RWPE1 (cell line): Measurements from ENCODE around the gene PHLDB3.
"Not testable (repeated sequence)": the region's sequence is repeated elsewhere in the genome, so short reads cannot be mapped to it uniquely, and the experiment has no call there.

ENCODE experiments used
- CTCF ChIA-PET: fragments of 350-600 bp; sonication (Branson Sonifier 250); formaldehyde crosslinking; extraction: SDS; loops from one replicate; lab custom pipeline; 2021; lab: Yijun Ruan, JAX
- POLR2A ChIA-PET: fragments of 400-600 bp; formaldehyde crosslinking; extraction: SDS; loops from one replicate; lab custom pipeline; 2020; ENCODE audit warnings: antibody characterized with exemption; ENCODE audit not compliant: low non-redundant PET; lab: Yijun Ruan, JAX
- DNase-seq: peaks from one replicate; pipeline ENCODE4 v3.0.0; 2012; ENCODE audit warnings: low spot score
- H3K27ac ChIP-seq: fragments of 450-650 bp; 2 replicates; pipeline ENCODE4 v1.5.1; 2017
- TF ChIP-seq, protein P1 (sequence below): fragments of 450-650 bp; conservative IDR thresholded peaks from 2 replicates; pipeline ENCODE4 v1.5.1; 2017; ENCODE audit warnings: low read depth, mild to moderate bottlenecking

PHLDB3 gene

DNA sequence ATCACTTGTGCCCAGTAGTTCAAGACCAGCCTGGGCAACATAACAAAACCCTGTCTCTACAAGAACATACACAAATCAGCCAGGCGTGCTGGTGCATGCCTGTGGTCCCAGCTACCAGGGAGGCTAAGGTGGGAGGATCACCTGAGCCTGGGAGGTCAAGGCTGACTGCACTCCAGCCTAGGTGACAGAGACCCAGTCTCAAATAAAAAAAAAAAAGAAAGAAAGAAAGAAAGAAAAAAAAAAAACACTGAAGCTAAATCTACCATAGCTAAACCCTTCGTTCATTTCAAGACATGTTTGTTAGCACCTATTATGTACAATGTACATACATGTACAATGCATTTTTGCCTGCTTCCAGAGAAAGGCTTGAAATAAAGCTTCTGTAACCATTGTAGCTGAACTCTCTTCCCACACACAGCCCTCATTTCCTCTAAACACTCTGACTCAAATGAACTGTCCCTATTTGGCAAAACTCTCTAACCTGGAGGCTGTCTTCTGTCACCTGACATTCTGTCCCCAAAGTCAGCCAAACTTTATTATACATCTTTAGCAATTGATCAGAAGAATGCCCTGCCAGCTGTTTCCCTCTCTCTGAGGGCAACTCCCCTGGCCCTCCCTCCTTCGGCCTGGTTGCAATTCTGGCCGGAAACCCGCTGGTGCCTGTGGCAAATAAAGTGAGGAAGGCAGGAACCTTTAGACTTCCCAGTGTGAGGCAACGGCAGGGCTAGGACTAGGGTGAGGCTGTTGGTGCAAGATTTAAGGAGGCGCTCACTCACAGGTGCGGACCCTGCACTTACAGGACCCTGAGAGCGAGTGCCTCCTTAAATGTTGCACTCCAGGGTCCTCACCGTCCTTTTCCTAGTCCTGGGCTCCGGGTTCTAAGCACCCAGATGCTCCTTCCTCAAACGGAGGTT lies 20.6 kb upstream of the PHLDB3 start:
- peak overlapping the region; percentile 94 for H3K27ac ChIP-seq
- DNase-seq = peak; percentile 79
- CTCF ChIA-PET = interaction anchor here (0.6 to 1.3 kb wide), 3 partner anchors 21 to 285 kb away, joined by 3 to 6 read pairs (median 6); no protein-coding TSS in a partner anchor
- POLR2A ChIA-PET = interaction anchor here (0.6 to 0.7 kb wide), 4 partner anchors 21 to 1275 kb away, joined by 3 to 4 read pairs (median 3); no protein-coding TSS in a partner anchor
- TF ChIP-seq, protein P1, sequence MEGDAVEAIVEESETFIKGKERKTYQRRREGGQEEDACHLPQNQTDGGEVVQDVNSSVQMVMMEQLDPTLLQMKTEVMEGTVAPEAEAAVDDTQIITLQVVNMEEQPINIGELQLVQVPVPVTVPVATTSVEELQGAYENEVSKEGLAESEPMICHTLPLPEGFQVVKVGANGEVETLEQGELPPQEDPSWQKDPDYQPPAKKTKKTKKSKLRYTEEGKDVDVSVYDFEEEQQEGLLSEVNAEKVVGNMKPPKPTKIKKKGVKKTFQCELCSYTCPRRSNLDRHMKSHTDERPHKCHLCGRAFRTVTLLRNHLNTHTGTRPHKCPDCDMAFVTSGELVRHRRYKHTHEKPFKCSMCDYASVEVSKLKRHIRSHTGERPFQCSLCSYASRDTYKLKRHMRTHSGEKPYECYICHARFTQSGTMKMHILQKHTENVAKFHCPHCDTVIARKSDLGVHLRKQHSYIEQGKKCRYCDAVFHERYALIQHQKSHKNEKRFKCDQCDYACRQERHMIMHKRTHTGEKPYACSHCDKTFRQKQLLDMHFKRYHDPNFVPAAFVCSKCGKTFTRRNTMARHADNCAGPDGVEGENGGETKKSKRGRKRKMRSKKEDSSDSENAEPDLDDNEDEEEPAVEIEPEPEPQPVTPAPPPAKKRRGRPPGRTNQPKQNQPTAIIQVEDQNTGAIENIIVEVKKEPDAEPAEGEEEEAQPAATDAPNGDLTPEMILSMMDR = no peak

DNA sequence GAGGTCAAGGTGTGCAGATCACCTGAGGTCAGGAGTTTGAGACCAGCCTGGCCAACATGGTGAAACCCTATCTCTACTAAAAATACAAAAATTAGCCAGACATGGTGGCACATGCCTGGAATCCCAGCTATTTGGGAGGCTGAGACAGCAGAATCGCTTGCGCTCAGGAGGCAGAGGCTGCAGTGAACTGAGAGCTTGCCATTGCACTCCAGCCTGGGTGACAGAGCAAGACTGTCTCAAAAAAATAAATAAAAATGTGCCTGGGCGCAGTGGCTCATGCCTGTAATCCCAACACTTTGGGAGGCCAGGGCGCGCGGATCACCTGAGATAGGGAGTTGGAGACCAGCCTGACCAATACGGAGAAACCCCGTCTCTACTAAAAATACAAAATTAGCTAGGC lies 19.1 kb upstream of the PHLDB3 start:
- H3K27ac ChIP-seq = peak overlapping the region; percentile 51
- DNase-seq, POLR2A ChIA-PET: not testable (repeated sequence)
- CTCF ChIA-PET = interaction anchor here (1.4 kb wide), 1 partner anchor 77 kb away, joined by 4 read pairs; no protein-coding TSS in a partner anchor

DNA sequence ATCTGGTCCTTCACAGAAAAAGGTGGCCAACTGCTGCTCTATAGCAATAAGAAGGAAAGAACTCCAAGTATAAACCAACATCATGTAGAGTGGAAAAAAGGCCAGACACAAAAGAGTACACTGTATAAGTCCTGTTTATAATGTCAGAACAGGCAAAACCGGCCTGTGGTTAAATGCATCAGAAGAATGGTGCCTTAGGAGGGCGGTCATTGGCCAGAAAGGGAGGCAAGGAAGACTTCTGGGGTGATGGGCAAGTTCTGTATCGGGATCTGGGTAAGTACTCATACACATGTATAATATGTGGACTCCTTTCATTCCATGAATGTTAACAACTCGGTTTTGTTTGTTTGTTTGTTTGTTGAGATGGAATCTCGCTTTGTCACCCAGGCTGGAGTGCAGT lies 18.4 kb upstream of the PHLDB3 start:
- H3K27ac ChIP-seq = peak overlapping the region; percentile 51
- TF ChIP-seq, protein P1 = no peak
- POLR2A ChIA-PET = no interaction called here
- DNase-seq = no peak
- CTCF ChIA-PET = interaction anchor here (1.4 kb wide), 1 partner anchor 76 kb away, joined by 4 read pairs; no protein-coding TSS in a partner anchor

DNA sequence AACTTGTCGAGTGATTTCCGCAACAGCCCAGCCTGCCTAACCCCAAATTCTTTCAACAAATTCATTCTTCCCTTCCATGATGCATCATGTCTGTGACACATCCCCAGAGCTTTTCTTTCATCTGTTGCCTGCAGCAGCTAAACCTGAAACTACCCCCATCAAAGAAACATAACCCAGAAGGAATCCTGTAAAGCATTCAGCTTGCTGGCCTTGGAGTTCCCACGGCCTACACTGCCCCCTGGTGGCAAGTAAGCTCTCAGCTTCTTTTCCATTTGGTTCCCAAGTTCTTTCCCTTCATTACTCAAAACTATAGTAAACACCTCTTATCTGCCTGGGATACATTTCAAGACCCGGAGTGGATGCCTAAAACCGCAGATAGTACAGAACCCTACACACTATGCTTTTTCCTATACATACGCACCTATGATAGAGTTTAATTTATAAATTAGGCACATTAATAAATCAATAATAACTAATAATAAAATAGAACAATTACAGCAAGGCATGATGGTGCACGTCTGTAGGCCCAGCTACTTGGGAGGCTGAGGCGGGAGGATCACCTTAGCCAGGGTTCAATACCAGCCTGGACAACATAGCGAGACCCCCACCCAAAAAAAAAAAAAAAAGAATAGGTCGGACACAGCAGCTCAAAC lies 15.0 kb upstream of the PHLDB3 start:
- ChIA-PET POLR2A (interaction anchor here (0.6 kb wide), 1 partner anchor 76 kb away, joined by 3 read pairs; no protein-coding TSS in a partner anchor), CTCF (interaction anchor here (0.6 to 2.2 kb wide), 15 partner anchors 9 to 137 kb away, joined by 3 to 63 read pairs (median 4); partner anchors contain the start of genes LYPD3, PHLDB3 and SRRM5)
- H3K27ac ChIP-seq = peak overlapping the region; percentile 35
- TF ChIP-seq, protein P1 = peak; percentile 85
- DNase-seq = peak; percentile 88

DNA sequence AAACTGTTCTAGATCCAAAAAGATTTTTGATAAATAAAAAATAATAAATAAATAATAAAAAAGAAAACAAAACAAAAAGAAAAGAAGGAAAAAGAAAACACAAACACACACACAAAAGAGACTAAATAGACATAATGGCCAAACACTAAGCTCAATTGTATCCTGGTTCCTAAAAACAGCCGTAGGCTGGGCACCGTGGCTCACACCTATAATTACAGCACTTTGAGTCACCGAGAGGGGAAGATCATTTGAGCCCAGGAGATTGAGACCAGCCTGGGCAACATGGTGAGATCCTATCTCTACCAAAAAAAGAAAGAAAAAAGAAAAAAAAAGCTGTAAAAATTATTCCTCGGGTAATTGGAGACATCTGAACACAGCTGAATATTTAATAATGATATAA lies 13.5 kb upstream of the PHLDB3 start:
- ChIA-PET CTCF (interaction anchor here (0.6 to 1.2 kb wide), 3 partner anchors 9 to 402 kb away, joined by 5 to 9 read pairs (median 8); partner anchors contain the start of gene ETHE1), POLR2A (no interaction called here)
- no peak overlapping the region for H3K27ac ChIP-seq
- no peak for DNase-seq
- TF ChIP-seq, protein P1 = no peak

DNA sequence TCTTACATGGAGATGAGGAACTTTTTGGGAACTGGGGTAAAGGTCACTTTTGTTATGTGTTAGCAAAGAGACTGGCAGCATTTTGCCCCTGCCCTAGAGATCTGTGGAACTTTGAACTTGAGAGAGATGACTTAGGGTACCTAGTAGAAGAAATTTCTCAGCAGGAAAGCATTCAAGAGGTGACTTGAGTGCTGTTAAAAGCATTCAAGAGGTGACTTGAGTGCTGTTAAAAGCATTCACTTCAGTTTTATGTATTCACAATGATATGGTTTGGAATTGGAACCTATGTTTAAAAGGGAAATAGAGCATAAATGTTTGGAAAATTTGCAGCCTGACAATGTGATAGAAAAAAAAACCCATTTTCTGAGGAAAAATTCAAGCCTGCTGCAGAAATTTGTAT lies 7.9 kb upstream of the PHLDB3 start:
- POLR2A ChIA-PET, DNase-seq, CTCF ChIA-PET, H3K27ac ChIP-seq: not testable (repeated sequence)

DNA sequence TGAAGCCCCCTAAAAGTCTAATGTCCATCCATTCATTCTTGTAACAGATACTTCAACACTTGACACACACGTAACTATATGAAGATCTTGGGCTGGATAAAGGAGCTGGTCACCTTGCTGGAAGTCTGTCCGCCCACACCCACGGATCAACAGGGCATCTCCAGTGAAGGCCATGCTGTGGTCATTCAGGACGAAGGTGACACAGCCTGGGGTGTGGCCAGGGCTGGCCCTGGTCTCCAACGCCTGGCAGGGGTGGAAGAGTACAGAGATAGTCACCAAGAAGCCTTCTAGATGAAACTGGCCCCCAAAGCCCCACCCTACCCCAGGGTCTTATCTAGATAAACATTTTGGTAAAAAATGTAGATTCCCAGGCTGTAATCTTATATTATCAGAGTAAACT lies 6.8 kb upstream of the PHLDB3 start:
- TF ChIP-seq, protein P1 = no peak
- no peak overlapping the region for H3K27ac ChIP-seq
- ChIA-PET CTCF (no interaction called here), POLR2A (no interaction called here)
- DNase-seq = no peak
